Measurements from ENCODE around the gene ZNF793. TPM values are rescaled to one million over a fixed set of nuclear protein-coding genes. Genes with fewer than 3 reads are reported as not detected.

Gene ZNF793
- total and polyA plus RNA-seq, 2 of the 8 experiments (the other 6 are each of a cell fraction or from before 2014, with no cell fraction given): 5.0 to 13.3 TPM

GRCh38 chr19:37470216-37470615, 36.5 kb upstream of the ZNF793 start (continued):
- TF ChIP-seq CHD7 (IDR thresholded peaks at IDR 0.05; ENCODE audit: insufficient replicate concordance, low read length) (no peak), SIRT6 (IDR thresholded peaks at IDR 0.05; ENCODE audit: low read length) (no peak), EP300 (IDR thresholded peaks at IDR 0.05; ENCODE audit: borderline replicate concordance in 1 of 2, low read depth in 2 of 2, low read length in 2 of 2) (no peak), NANOG (IDR thresholded peaks at IDR 0.05; ENCODE audit: insufficient read depth, low read depth, low read length, poor library complexity, severe bottlenecking) (no peak), MAFK (IDR thresholded peaks at IDR 0.05; ENCODE audit: low read depth, low read length) (no peak), YY1 (IDR thresholded peaks at IDR 0.05; ENCODE audit: low read depth, low read length) (no peak), SP4 (IDR thresholded peaks at IDR 0.05; ENCODE audit: low read length) (no peak), NRF1 (IDR thresholded peaks at IDR 0.05; ENCODE audit: low read depth, low read length) (no peak), RBBP5 (IDR thresholded peaks at IDR 0.05; ENCODE audit: borderline replicate concordance, low read depth, low read length) (no peak)
